Activated gamma-delta T cell treated with Interleukin-2 at 50 U/mL for 16 hours (primary cell): ENCODE results near the gene EGFL7.

Experiments
- DNase-seq: peaks from one replicate; pipeline ENCODE4 v3.0.0-alpha.2; 2020

Gene EGFL7

DNA sequence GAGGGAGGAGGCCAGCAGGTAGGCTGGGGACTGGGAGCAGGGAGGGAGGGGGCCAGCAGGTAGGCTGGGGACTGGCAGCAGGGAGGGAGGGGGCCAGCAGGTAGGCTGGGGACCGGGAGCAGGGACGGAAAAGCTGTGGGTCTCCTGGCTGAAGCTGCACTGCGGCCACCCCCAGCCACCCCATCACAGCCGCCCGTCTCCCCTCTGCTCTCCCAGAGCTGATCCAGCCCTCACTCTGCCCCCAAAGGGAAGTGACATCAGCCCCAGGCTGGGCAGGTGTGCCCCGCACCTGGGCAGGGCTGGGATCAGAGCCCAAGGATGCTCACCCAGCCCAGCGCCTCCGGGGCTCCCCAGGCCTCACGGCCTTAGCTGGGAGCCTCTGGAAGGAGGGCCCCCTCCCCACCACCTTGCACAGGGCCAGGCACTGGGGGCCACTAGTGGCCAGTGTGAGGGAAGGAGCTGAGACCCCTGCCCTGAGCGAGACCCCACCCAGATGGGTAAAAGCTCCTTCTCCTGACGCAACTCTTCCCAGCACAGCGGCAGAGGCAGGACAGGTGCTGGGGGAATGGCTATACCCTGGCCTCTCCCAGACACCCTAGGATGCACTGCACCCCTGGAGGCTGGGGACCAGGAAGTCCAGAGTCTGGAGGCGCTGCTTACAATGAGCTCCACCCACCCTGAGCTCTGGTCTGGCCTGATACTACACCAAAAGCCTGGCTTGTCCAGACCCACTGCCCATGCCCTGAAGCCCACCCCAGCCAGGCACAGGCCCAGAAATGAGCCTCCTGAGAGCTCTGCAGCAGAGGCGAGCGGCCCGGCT lies 13.0 kb downstream of the EGFL7 start:
- no peak for DNase-seq

GRCh38 chr9:136676297-136676794 lies 13.6 kb downstream of the EGFL7 start:
- DNase-seq, result no peak

GRCh38 chr9:136676920-136677686 lies 14.4 kb downstream of the EGFL7 start:
- DNase-seq, result no peak

DNA sequence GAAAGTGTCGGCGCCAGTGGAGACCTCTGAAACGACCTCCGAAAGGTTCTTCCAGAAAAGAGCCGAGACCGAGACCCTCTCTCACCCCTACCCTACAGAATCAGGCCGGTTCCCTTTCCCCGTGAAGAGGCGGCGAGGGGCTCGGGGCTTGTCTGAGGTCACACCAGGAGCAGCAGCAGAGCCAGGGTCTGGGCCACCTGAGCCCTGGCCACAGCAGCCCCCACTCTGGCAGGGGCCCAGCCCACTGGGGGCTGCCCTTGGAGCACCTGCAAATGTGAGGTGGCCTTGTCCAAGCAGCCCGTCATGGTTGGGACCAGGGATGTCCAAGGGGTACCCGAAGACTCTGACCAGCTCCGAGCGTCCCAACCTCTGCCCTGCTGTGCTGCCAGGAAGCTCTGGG lies 15.3 kb downstream of the EGFL7 start:
- no peak for DNase-seq

GRCh38 chr9:136678624-136679023 lies 15.9 kb downstream of the EGFL7 start:
- no peak for DNase-seq

GRCh38 chr9:136679431-136679941 lies 16.8 kb downstream of the EGFL7 start:
- no peak for DNase-seq

DNA sequence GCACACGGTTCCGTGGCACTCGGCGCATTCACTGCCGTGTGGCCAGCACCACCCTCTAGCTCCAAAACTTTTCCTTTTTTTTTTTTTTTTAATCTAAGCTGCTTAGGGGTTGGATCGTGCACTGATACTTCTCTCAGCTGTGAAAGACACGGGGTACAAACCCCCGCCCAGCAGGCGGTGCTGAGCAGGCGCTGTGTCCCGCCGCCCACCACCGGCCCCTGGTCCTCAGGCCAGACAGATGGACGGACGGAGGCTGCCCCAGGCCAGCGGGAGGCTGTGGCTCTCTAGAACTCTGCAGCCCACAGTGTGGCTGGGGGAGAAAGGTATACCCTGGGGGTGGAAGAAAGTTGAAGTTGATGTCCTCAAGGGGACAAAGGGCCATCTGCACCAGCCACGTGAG lies 18.3 kb downstream of the EGFL7 start:
- no peak for DNase-seq

GRCh38 chr9:136681945-136682699 lies 19.4 kb downstream of the EGFL7 start:
- DNase-seq, result no peak

GRCh38 chr9:136682710-136683109 lies 20.0 kb downstream of the EGFL7 start:
- DNase-seq, result no peak

DNA sequence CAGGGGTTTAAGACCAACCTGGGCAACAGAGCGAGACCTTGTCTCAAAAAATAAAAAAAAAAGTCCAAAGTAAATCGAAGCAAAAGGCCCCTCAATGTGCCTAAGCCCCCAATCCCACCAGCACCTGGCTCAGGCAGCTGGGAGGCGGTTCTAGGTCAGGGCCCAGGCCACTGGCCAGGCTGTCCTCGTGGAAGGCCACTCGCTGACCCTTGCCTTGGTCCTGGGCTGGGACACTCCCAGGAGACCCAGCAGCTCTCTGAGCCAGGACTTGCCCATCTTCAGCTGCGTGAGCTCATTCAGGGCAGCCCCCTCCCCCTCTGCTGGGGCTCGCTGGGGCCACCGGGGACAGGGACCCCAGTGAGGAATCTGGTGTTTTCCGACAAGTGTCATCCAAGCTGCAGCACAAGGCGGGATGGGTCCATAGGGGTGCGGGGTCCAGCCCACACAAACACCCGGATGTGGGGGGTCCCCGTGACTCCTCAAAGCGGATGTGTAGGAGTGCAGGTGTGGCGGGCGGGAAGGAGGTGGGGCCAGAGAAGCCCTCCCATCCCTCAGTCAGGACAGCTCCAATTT lies 20.5 kb downstream of the EGFL7 start:
- DNase-seq, result no peak

GRCh38 chr9:136683755-136684154 lies 21.0 kb downstream of the EGFL7 start:
- DNase-seq, result no peak

DNA sequence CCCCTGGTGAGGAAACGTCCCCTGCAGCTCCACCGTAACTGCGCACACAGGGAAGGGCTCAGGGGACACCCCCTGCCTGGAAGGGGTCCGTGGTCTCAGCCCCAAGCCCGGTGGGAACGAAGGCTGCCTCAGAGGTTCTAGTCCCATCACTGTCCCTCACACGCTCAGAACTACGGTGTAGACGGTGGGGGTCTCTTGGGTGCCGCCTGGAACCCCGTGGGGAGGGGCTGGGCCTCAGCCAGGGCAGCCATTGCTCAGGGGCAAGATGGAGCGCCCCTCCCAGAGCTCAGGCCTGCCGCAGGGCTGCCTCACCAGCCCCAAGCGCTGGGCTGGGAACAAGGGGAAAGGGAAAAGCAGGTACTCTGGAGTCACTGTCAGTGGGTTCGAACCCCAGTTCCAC lies 21.6 kb downstream of the EGFL7 start:
- DNase-seq, result no peak

DNA sequence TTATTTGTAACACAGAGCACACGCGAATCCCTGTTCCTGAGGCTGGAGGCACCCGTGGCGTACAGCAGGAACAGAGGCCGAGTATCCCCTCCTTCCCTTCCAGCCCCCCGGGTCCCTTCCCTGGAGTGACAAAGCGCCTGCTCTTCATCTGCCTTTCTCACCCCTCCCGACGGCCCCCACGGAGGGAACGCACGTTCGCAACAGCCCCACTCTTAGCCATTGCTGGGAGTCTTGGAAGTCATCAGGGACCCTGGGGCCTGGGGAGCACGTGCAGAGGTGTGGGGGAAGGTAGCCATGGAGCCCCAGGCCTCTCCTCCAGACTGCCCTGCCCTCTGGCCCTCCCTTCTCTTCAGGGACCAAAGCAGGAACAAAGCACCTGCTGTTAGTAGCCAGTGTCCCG lies 22.1 kb downstream of the EGFL7 start:
- DNase-seq, result no peak

DNA sequence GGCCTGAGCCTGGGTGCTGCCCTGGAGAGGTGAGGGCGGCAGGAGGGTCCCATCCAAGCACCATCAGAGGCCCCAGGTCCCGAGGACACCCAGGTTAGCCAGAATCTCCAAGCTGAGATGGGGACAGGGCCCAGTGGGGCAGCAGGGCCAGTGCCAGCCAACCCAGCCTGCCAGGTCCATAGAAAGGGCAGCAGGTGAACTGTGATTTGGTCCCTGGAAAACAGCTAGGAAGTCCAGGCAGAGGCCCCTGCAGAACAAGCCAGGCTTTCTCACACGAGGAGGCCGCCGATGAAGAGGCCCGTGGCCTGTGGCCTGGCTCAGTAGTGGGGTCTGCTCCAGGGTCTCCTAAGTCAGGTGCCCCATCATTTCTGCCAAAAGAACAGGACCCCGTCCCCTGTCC lies 22.5 kb downstream of the EGFL7 start:
- DNase-seq, result no peak

- no peak for DNase-seq
These were observed 23.2 kb downstream of the EGFL7 start for GRCh38 chr9:136685790-136686533.

DNA sequence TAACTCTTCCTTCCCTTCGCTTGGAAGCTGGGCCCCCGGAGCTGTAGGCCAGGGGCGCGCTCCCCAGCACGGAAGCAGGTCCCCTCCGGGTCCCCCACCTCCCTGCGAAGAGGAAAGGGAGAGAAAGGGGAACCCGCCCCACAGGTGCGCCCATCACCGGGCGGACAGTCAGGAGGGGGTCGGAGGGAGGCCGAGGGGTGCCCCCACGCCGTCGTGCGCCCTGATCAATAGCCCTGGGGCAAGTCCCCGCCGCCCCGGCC lies 23.7 kb downstream of the EGFL7 start:
- no peak for DNase-seq

GRCh38 chr9:136686794-136687711 lies 24.3 kb downstream of the EGFL7 start, which contains the start of gene AGPAT2:
AGPAT2 (minus strand) TSS chr9:136687457; CDS start chr9:136687357, 100 bp downstream.
- DNase-seq, result peak; percentile 54

GRCh38 chr9:136687721-136688223 lies 25.1 kb downstream of the EGFL7 start:
- DNase-seq, result no peak

- DNase-seq, result no peak
These were observed 25.8 kb downstream of the EGFL7 start for GRCh38 chr9:136688274-136689107.

DNA sequence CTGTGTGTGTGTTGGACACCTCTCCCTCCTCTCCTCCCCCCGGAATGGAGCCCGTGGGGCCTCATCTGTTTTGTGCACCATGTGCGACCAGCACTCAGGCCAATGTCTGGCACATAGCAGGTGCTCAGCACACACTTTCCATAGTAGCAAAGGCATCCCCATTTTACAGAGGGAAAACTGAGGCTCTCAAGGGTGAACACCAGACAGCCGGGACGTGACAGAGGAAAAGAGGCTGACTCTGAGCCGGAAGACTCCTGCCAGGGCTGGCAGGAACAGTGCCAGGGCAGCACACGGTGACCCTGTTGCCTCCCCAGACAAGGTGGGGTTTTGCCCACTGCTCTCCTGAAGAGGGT lies 26.4 kb downstream of the EGFL7 start:
- no peak for DNase-seq
